HUDEP-2 (cell line): ENCODE measurements around the gene GDF9.

ENCODE experiments used
- DNase-seq, 76 experiments: peaks; one replicate each; lab custom pipeline; 2025; ENCODE audit not compliant: unreplicated experiment in 76 of 76; lab: John Stamatoyannopoulos, UW

Gene GDF9

GRCh38 chr5:132839426-132840301, 26.6 kb downstream of the GDF9 start:
- DNase-seq = no peak

- no peak for DNase-seq
Measured at GRCh38 chr5:132838516-132839282, 27.6 kb downstream of the GDF9 start.

- DNase-seq = no peak
Measured at GRCh38 chr5:132837868-132838267, 28.4 kb downstream of the GDF9 start.

- no peak for DNase-seq
Measured at GRCh38 chr5:132836852-132837251, 29.4 kb downstream of the GDF9 start.

GRCh38 chr5:132834057-132834456, 32.2 kb downstream of the GDF9 start:
- DNase-seq = no peak

- DNase-seq = no peak
Measured at GRCh38 chr5:132832612-132833011, 33.7 kb downstream of the GDF9 start.

GRCh38 chr5:132831095-132831860, 35.0 kb downstream of the GDF9 start:
- DNase-seq = no peak

- DNase-seq = peak in 11 of 76 experiments; percentile 3 to 48 (median 19)
Measured at GRCh38 chr5:132830436-132831094, 35.7 kb downstream of the GDF9 start, which contains the start of gene SHROOM1. Gene SHROOM1, minus strand, starts transcription at chr5:132830647. Its CDS starts 4,507 bp downstream, at chr5:132826140.

- peak in 54 of 76 experiments; percentile 5 to 67 (median 46) for DNase-seq
Measured at GRCh38 chr5:132829742-132830435, 36.4 kb downstream of the GDF9 start.

GRCh38 chr5:132828846-132829494, 37.3 kb downstream of the GDF9 start:
- no peak for DNase-seq

GRCh38 chr5:132827943-132828673, 38.2 kb downstream of the GDF9 start:
- DNase-seq = no peak

GRCh38 chr5:132826424-132827082, 39.7 kb downstream of the GDF9 start:
- DNase-seq = no peak

GRCh38 chr5:132825834-132826391, 40.4 kb downstream of the GDF9 start:
- DNase-seq = no peak

GRCh38 chr5:132825033-132825833, 41.0 kb downstream of the GDF9 start:
- DNase-seq = no peak

- DNase-seq = no peak
Measured at GRCh38 chr5:132824426-132824825, 41.8 kb downstream of the GDF9 start.

- DNase-seq = peak in 1 of 76 experiments; percentile 19
Measured at GRCh38 chr5:132823481-132824050, 42.7 kb downstream of the GDF9 start.
